ENCODE results near the gene TP53. TPM values are rescaled to one million over a fixed set of nuclear protein-coding genes. Genes with fewer than 3 reads are reported as not detected.
"Not testable (repeated sequence)": the region's sequence is repeated elsewhere in the genome, so short reads cannot be mapped to it uniquely, and the experiment has no call there.

TP53 gene
- total and polyA plus RNA-seq, 2 donors from 2014 or later, result 14.8 to 66.9 TPM

DNA sequence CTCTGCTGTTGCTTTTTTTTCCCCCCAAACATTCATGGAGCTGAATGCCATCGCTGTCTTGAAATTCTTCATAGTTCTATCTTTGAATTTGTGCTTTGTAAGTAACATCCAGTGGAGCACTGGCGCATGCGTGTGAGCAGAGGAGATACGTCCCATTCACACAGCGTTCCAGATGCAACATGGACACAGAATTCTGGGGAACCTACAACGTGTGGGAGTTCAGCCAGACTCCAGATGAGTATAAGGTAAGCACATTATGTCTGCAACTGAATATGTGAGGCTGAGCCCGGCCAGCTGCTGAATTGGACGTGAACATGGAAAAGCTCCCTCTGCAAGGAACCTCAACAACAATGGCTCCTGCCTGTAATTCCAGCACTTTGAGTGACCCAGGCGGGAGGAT lies 40.8 kb downstream of the TP53 start:
- FAIRE-seq (no peak), DNase-seq (no peak)
- intact Hi-C loops (cut with DNase I), result no loop called here
- Histone ChIP-seq H3K4me1 (ENCODE audit: control insufficient read depth in 2 of 3, insufficient read depth in 2 of 3, low read depth in 1 of 3, low read length in 3 of 3) (peaks cover 0 to 6% (median 0%) of the 10 kb centered on the region in 3 donors), H3K27ac (ENCODE audit: low read depth in 2 of 2, low read length in 2 of 2) (no peak overlapping the region), H3K9ac (ENCODE audit: low read length in 3 of 3) (no peak overlapping the region), H3K36me3 (ENCODE audit: control insufficient read depth in 2 of 3, insufficient read depth in 3 of 3, low read length in 3 of 3) (no peaks in the 10 kb centered on the region), H3K4me3 (ENCODE audit: low read length in 3 of 3) (no peak overlapping the region), H3K9me3 (ENCODE audit: control insufficient read depth in 2 of 3, insufficient read depth in 1 of 3, low read length in 3 of 3) (no peaks in the 10 kb centered on the region), H3K27me3 (ENCODE audit: control insufficient read depth, insufficient read depth, low read length) (no peaks in the 10 kb centered on the region)
- TF ChIP-seq, protein P1, sequence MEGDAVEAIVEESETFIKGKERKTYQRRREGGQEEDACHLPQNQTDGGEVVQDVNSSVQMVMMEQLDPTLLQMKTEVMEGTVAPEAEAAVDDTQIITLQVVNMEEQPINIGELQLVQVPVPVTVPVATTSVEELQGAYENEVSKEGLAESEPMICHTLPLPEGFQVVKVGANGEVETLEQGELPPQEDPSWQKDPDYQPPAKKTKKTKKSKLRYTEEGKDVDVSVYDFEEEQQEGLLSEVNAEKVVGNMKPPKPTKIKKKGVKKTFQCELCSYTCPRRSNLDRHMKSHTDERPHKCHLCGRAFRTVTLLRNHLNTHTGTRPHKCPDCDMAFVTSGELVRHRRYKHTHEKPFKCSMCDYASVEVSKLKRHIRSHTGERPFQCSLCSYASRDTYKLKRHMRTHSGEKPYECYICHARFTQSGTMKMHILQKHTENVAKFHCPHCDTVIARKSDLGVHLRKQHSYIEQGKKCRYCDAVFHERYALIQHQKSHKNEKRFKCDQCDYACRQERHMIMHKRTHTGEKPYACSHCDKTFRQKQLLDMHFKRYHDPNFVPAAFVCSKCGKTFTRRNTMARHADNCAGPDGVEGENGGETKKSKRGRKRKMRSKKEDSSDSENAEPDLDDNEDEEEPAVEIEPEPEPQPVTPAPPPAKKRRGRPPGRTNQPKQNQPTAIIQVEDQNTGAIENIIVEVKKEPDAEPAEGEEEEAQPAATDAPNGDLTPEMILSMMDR (IDR thresholded peaks at IDR 0.05; ENCODE audit: borderline replicate concordance, extremely low read depth, insufficient read depth), result no peak

DNA sequence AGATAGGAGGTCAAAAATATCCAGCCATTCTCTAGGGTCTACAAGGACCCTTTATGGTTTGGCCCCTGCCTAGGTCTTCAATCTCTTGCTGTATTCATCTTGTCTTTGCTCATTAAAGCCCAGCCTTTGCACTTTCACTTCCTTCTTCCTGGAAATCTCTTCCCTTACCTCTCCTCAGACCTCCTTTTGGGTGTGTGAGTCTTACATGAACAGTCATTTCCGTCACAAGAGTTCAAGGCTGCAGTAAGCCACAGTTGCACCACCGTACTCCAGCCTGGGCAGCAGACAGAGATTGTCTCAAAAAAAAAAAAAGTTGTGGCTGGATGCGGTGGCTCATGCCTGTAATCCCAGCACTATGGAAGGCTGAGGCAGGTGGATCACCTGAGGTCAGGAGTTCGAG lies 42.5 kb downstream of the TP53 start:
- DNase-seq (no peak), FAIRE-seq (no peak)
- H3K9me3 ChIP-seq (ENCODE audit: control insufficient read depth in 2 of 3, insufficient read depth in 1 of 3, low read length in 3 of 3), result no peaks in the 10 kb centered on the region
- no peak overlapping the region for H3K4me3 ChIP-seq (ENCODE audit: low read length in 3 of 3)
- H3K9ac ChIP-seq (ENCODE audit: low read length in 3 of 3), result no peak overlapping the region
- TF ChIP-seq, protein P1 (IDR thresholded peaks at IDR 0.05; ENCODE audit: borderline replicate concordance, extremely low read depth, insufficient read depth), result no peak
- H3K27me3 ChIP-seq (ENCODE audit: control insufficient read depth, insufficient read depth, low read length), result no peaks in the 10 kb centered on the region
- intact Hi-C loops (cut with DNase I), result no loop called here
- H3K36me3 ChIP-seq (ENCODE audit: control insufficient read depth in 2 of 3, insufficient read depth in 3 of 3, low read length in 3 of 3), result no peaks in the 10 kb centered on the region
- no peak overlapping the region for H3K27ac ChIP-seq (ENCODE audit: low read depth in 2 of 2, low read length in 2 of 2)
- H3K4me1 ChIP-seq (ENCODE audit: control insufficient read depth in 2 of 3, insufficient read depth in 2 of 3, low read depth in 1 of 3, low read length in 3 of 3), result no peaks in the 10 kb centered on the region

DNA sequence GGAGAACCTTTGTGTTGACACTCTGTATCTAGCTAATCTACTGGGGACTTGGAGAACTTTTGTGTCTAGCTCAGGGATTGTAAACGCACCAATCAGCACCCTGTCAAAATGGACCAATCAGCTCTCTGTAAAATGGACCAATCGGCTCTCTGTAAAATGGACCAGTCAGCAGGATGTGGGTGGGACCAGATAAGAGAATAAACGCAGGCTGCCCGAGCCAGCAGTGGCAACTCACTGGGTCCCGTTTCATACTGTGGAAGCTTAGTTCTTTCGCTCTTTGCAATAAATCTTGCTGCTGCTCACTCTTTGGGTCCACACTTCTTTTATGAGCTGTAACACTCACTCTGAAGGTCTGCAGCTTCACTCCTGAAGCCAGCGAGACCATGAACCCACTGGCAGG lies 45.7 kb downstream of the TP53 start:
- FAIRE-seq; H3K9ac ChIP-seq (ENCODE audit: low read length in 3 of 3); H3K27me3 ChIP-seq (ENCODE audit: control insufficient read depth, insufficient read depth, low read length); H3K36me3 ChIP-seq (ENCODE audit: control insufficient read depth in 2 of 3, insufficient read depth in 3 of 3, low read length in 3 of 3); intact Hi-C loops (cut with DNase I); H3K4me1 ChIP-seq (ENCODE audit: control insufficient read depth in 2 of 3, insufficient read depth in 2 of 3, low read depth in 1 of 3, low read length in 3 of 3); H3K4me3 ChIP-seq (ENCODE audit: low read length in 3 of 3); DNase-seq; H3K9me3 ChIP-seq (ENCODE audit: control insufficient read depth in 2 of 3, insufficient read depth in 1 of 3, low read length in 3 of 3); H3K27ac ChIP-seq (ENCODE audit: low read depth in 2 of 2, low read length in 2 of 2): not testable (repeated sequence)

DNA sequence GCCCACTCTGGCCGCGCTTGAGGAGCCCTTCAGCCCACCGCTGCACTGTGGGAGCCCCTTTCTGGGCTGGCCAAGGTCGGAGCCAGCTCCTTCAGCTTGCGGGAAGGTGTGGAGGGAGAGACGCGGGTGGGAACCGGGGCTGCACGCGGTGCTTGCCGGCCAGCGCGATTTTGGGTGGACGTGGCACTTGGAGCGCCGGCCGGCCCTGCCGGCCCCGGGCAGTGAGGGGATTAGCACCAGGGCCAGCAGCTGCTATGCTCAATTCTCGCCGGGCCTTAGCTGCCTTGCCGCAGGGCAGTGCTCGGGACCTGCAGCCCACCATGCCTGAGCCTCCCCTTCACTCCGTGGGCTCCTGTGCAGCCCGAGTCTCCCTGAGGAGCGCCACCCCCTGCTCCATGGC lies 46.5 kb downstream of the TP53 start:
- FAIRE-seq, result no peak
- no peaks in the 10 kb centered on the region for H3K9me3 ChIP-seq (ENCODE audit: control insufficient read depth in 2 of 3, insufficient read depth in 1 of 3, low read length in 3 of 3)
- intact Hi-C loops (cut with DNase I), result no loop called here
- no peak overlapping the region for H3K9ac ChIP-seq (ENCODE audit: low read length in 3 of 3)
- no peaks in the 10 kb centered on the region for H3K27me3 ChIP-seq (ENCODE audit: control insufficient read depth, insufficient read depth, low read length)
- H3K4me3 ChIP-seq (ENCODE audit: low read length in 3 of 3), result no peak overlapping the region
- TF ChIP-seq, protein P1 (IDR thresholded peaks at IDR 0.05; ENCODE audit: borderline replicate concordance, extremely low read depth, insufficient read depth), result no peak
- no peaks in the 10 kb centered on the region for H3K36me3 ChIP-seq (ENCODE audit: control insufficient read depth in 2 of 3, insufficient read depth in 3 of 3, low read length in 3 of 3)
- no peak for DNase-seq
- H3K4me1 ChIP-seq (ENCODE audit: control insufficient read depth in 2 of 3, insufficient read depth in 2 of 3, low read depth in 1 of 3, low read length in 3 of 3), result no peaks in the 10 kb centered on the region
- H3K27ac ChIP-seq (ENCODE audit: low read depth in 2 of 2, low read length in 2 of 2), result no peak overlapping the region

All from kidney (tissue), 14 donors.